Spinal cord (tissue), 10 donors: Measurements from ENCODE around the gene PSMB7. TPM values are rescaled to one million over a fixed set of nuclear protein-coding genes. Genes with fewer than 3 reads are reported as not detected.

Experiments used
- DNase-seq, 6 donors: peaks; one replicate each; pipeline versions ENCODE4 v3.0.0 to v3.0.0-alpha.2; 2013 to 2015; ENCODE audit warnings: low spot score in 6 of 6, low read depth in 4 of 6
- H3K27ac ChIP-seq: one replicate; pipeline ENCODE4 v1.5.1; 2013; ENCODE audit warnings: low read depth, low read length, control low read depth
- H3K27me3 ChIP-seq: one replicate; pipeline ENCODE4 v1.6.1; 2013; ENCODE audit warnings: low read length; ENCODE audit not compliant: control insufficient read depth, insufficient read depth
- H3K36me3 ChIP-seq: one replicate; pipeline ENCODE4 v1.6.1; 2013; ENCODE audit warnings: low read length; ENCODE audit not compliant: control insufficient read depth, insufficient read depth
- H3K4me1 ChIP-seq: one replicate; pipeline ENCODE4 v1.6.1; 2013; ENCODE audit warnings: low read length; ENCODE audit not compliant: control insufficient read depth, insufficient read depth
- H3K4me3 ChIP-seq: one replicate; pipeline ENCODE4 v1.5.1; 2013; ENCODE audit warnings: low read depth, low read length, control low read depth
- H3K9me3 ChIP-seq: one replicate; pipeline ENCODE4 v1.6.1; 2013; ENCODE audit warnings: low read length; ENCODE audit not compliant: control insufficient read depth, insufficient read depth
- WGBS: methylation state at CpG from one replicate; pipeline ENCODE4 v1.1.5; 2013; ENCODE audit warnings: missing lambda C conversion rate; ENCODE audit not compliant: insufficient coverage; 5-methylcytosine and 5-hydroxymethylcytosine counted together
- polyA plus RNA-seq, 2 donors: library from polyadenylated mRNA; unstranded; fragments of 120-200 nt; gene quantifications; one replicate each; pipeline ENCODE4 v1.2.1, GENCODE V29; 2013; ENCODE audit not compliant: insufficient read length in 2 of 2
- total RNA-seq, 2 donors: library from RNA; depleted of rRNA in 1 of 2; stranded (reverse); fragments of 120-200 nt in 1 of 2; fragments of >200 nt in 1 of 2; gene quantifications; one replicate each; pipeline versions ENCODE4 v1.2.3 to v1.2.4, GENCODE V29; 2013 to 2014
- donor health status: healthy.

PSMB7 gene
- total and polyA plus RNA-seq, 4 donors = 154 to 244 (median 208) TPM

DNA sequence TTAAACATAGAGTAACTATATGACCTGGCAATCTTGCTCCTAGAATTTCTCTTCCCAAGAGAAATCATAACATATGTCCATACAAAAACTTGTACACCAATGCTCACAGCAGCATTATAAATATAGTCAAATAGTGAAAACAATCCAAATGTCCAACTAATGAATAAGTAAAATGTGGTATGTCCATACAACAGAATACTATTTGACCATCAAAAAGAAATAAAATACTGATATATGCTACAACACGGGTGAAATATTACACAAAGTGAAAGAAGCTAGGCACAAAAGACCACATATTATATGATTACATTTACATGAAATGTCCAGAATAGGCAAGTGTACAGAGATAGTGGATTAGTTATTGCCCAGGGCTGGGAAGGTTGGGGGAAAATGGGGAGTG, 41.4 kb downstream of the PSMB7 start:
- H3K9me3 ChIP-seq = no peaks in the 10 kb centered on the region
- H3K4me1 ChIP-seq = peaks cover 5% of the 10 kb centered on the region
- no peaks in the 10 kb centered on the region for H3K27me3 ChIP-seq
- peaks cover 6% of the 10 kb centered on the region for H3K36me3 ChIP-seq
- DNase-seq = no peak
- H3K27ac ChIP-seq = no peak overlapping the region
- H3K4me3 ChIP-seq = no peak overlapping the region
- WGBS = no CpG with 5 or more reads among the region's 1 CpG

DNA sequence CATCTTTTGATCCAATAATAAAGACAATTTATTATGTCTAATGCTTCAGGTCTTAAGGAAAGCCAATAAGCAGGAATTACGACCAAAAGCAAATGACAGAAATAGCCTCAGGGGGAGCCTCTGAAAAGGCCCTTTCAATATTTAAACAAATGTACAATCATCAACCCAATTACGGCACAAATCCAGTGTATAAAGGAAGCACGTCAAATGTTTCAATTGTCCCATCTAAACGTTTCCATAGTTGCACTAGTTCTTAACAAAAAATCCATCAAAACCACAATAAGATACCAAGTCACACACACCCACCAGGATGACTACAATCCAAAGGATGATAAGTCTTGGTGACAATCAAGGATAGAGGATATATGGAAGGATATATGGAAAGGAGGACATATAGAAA, 41.9 kb downstream of the PSMB7 start:
- no peak for DNase-seq
- Histone ChIP-seq H3K9me3 (no peaks in the 10 kb centered on the region), H3K27me3 (no peaks in the 10 kb centered on the region), H3K27ac (no peak overlapping the region), H3K4me3 (no peak overlapping the region), H3K4me1 (peaks cover 5% of the 10 kb centered on the region), H3K36me3 (peaks cover 6% of the 10 kb centered on the region)
- 83% methylated on average over 1 of the region's 4 CpGs for WGBS

DNA sequence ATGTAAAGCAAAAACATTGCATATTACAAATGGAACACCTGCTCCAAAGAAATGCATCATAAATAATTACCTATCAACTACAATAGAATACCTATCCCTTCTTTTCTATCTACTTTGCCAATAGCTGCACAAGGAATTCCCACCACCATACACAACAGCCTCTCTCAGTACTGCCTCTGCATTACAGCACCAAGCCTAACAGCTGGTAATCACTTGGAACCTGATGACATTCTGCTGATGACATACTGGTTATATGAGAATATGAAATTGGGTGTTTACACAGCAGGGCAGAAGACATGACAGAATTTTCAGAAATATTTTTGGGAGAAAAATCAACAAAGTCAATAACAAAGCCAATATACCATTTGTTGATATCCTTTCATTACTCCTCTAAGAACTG, 43.2 kb downstream of the PSMB7 start:
- no peak for DNase-seq
- H3K36me3 ChIP-seq = peaks cover 6% of the 10 kb centered on the region
- H3K27ac ChIP-seq = no peak overlapping the region
- H3K9me3 ChIP-seq = no peaks in the 10 kb centered on the region
- H3K4me3 ChIP-seq = no peak overlapping the region
- no peaks in the 10 kb centered on the region for H3K27me3 ChIP-seq
- H3K4me1 ChIP-seq = peaks cover 3% of the 10 kb centered on the region

DNA sequence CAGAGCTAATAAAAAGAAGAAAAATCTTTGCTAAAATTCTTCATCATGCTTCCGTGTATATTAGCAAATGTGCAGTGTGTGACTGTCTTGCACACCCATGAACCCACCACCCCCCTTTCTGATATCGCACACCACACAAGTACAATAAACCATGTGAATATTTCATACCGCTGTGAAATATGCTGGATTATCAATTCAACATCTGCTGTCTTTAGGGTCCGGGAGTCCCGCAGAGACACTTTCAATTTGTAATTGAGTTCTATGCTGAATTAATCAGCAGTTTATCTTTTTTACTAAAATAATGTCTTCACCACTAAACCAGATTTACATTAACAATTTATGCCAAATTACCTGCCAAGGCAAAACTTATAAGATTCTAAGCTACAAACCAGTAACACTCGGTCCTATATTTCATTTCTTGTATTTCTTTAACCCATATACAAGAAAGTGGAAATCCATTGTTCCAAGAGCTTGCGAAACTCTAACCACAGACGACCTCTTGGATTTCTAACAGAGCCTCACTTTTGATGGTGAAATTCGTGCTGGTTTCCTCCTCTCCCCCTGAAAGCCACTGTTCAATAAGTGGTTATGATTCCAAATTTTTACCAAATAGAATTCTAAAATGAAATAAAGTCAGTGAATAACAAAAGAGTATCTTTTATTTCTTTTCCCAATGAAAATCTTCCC, 44.2 kb downstream of the PSMB7 start:
- DNase-seq = peak in 1 of 6 donors; percentile 73

DNA sequence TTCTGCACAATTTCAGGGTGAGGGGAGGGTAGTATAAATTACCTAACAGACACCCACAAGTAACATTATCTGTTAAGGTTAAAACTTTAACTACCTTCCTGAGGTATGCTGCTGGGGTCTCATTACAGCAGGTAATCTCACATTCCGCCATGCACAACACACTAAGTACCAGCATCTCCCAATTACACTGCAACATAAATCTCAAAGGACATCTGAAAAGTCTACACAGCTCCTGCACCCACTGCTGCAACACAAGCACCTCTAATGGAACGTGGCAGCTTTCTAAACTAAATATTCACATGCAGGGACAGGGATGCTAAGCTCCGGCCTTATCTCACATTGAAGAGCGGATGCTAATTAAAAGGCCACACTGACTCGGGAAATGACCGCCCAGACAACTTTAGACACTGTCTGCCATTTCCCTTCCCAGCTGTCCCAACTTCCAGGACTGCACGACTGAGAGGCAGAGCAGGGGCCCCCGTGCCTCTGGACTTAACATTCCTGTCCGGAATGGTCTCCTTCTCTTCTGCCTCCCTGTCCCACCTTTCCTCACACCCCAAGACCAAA, 45.9 kb downstream of the PSMB7 start:
- no peaks in the 10 kb centered on the region for H3K9me3 ChIP-seq
- WGBS = 66% methylated on average over 6 of the region's 9 CpGs
- H3K4me3 ChIP-seq = no peak overlapping the region
- H3K4me1 ChIP-seq = peaks cover 7% of the 10 kb centered on the region
- H3K36me3 ChIP-seq = peaks cover 2% of the 10 kb centered on the region
- no peaks in the 10 kb centered on the region for H3K27me3 ChIP-seq
- DNase-seq = peak in 1 of 6 donors; percentile 52
- no peak overlapping the region for H3K27ac ChIP-seq

More for the DNA sequence above, 44.2 kb downstream of the PSMB7 start:
- H3K36me3 ChIP-seq = peaks cover 6% of the 10 kb centered on the region
- no peaks in the 10 kb centered on the region for H3K9me3 ChIP-seq
- H3K27me3 ChIP-seq = no peaks in the 10 kb centered on the region
- 70% methylated on average over 3 of the region's 9 CpGs for WGBS
- no peak overlapping the region for H3K4me3 ChIP-seq
- H3K27ac ChIP-seq = no peak overlapping the region
- peaks cover 3% of the 10 kb centered on the region for H3K4me1 ChIP-seq

DNA sequence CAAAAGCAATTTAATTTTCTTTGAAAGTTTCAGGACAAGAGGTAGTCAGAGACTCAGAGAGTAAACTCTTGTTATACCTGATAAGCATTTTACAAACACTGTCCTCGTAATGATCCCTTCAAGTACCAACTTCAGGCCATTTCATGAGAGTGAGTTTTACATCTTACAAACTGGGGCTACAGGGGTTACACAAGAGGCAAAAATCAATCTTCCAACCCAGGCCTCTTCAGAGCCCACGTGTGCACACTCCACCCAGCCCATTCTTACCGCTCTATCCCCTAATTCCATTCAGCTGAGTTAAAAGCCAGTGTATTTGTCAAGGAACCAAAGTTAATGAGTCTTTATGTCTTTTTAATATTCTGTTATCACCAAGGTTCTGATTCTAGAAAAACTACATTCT, 46.5 kb downstream of the PSMB7 start:
- no peak overlapping the region for H3K27ac ChIP-seq
- no peaks in the 10 kb centered on the region for H3K27me3 ChIP-seq
- DNase-seq = no peak
- H3K4me1 ChIP-seq = peaks cover 7% of the 10 kb centered on the region
- H3K36me3 ChIP-seq = peaks cover 2% of the 10 kb centered on the region
- 100% methylated on average over 1 of the region's 3 CpGs for WGBS
- no peak overlapping the region for H3K4me3 ChIP-seq
- H3K9me3 ChIP-seq = no peaks in the 10 kb centered on the region

DNA sequence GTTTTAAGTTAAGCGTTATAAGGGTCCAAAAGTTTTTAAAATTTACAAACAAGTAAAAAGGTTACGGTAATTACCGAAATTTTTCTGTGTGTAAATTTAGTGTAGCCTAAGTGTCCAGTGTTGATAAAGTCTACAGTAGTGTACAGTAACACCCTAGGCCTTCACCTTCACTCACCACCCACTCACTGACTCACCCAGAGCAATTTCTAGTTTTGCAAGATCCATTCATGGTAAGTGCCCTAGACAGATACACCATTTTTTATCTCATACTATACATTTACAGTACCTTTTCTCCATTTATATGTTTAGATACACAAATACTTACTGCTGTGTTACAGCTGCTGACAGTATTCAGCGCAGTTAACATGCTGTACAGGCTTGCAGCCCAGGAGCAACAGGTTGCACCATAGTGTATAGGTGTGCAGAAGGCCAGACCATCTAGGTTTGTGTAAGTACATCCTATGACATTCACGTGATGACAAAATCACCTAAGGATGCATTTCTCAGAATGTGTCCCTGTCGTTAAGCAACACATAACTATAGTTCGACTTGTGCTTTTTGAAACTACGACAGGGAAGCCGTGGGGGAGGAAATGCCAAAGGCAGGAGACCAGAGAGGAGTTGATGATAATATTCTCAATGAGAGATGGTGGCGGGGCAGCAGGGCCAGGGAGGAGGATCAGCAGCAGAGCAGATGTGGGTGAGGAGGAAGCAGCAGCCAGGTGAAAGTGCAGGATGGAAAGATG, 48.6 kb downstream of the PSMB7 start:
- Histone ChIP-seq H3K4me1 (peaks cover 10% of the 10 kb centered on the region), H3K36me3 (peaks cover 2% of the 10 kb centered on the region), H3K4me3 (no peak overlapping the region), H3K27me3 (no peaks in the 10 kb centered on the region), H3K9me3 (no peaks in the 10 kb centered on the region), H3K27ac (no peak overlapping the region)
- DNase-seq = no peak
- 94% methylated on average over 6 of the region's 10 CpGs for WGBS

DNA sequence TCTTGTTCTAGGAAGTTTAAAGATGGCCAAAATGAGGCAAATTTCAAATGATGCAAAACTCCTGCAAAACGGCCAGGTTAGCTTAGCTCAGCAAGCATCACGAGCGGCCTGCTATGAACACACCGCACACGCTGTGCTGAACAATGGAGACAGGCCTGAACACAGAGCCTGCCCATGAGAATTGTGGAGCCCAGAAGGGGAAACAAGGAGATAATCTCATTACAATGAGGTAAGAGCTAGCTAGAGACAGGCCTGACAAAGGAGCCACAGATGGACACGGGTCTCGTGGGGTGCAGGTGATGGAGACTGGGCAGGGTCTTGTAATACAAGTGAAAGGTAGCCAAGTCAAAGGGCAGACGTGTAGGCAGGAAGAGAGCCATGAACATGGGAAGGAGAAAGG, 50.2 kb downstream of the PSMB7 start:
- H3K36me3 ChIP-seq = peaks cover 2% of the 10 kb centered on the region
- no peak overlapping the region for H3K27ac ChIP-seq
- no peaks in the 10 kb centered on the region for H3K27me3 ChIP-seq
- H3K9me3 ChIP-seq = no peaks in the 10 kb centered on the region
- WGBS = 76% methylated on average over 7 of the region's 8 CpGs
- no peak overlapping the region for H3K4me3 ChIP-seq
- DNase-seq = no peak
- H3K4me1 ChIP-seq = peaks cover 14% of the 10 kb centered on the region

DNA sequence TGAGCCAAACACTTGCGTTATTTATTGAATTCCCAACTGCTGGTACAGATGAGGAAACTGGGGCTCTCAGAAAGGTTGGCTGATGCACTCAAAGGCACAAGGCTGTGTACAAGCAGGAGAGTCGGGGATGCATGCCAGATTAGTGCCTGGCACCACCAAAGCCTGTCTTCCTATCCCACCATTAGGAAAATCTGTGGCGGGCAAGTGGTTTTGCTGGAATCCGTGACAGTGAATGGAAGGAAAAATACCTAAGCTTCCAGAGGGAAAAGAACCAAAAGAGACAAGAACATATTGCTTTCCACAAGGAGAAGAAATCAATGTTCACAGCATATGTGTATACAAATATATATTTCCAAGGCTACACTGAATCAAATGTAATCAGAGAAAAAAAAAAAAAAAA, 51.1 kb downstream of the PSMB7 start:
- DNase-seq = peak in 1 of 6 donors; percentile 75
- H3K4me1 ChIP-seq = peaks cover 12% of the 10 kb centered on the region
- H3K36me3 ChIP-seq = peaks cover 5% of the 10 kb centered on the region
- no peak overlapping the region for H3K4me3 ChIP-seq
- no peaks in the 10 kb centered on the region for H3K9me3 ChIP-seq
- no peaks in the 10 kb centered on the region for H3K27me3 ChIP-seq
- no peak overlapping the region for H3K27ac ChIP-seq
- WGBS = 91% methylated on average over 1 of the region's 4 CpGs
